Medulla oblongata (tissue), 1 donor: ENCODE results near the gene ALDH16A1.
"Not testable (repeated sequence)": the region's sequence is repeated elsewhere in the genome, so short reads cannot be mapped to it uniquely, and the experiment has no call there.

Source experiments
- DNase-seq: peaks from one replicate; pipeline ENCODE4 v3.0.0-alpha.2; 2015; ENCODE audit errors: extremely low spot score

ALDH16A1 gene

GRCh38 chr19:49440439-49441209 is 12.4 kb upstream of the ALDH16A1 start:
- no peak for DNase-seq

- DNase-seq: no peak
Observed at GRCh38 chr19:49441210-49441959, 11.6 kb upstream of the ALDH16A1 start, which contains the start of gene SLC17A7. Gene SLC17A7, minus strand, starts transcription at chr19:49441527. Its CDS starts 148 bp downstream, at chr19:49441379.

- no peak for DNase-seq
Observed at GRCh38 chr19:49441960-49442350, 11.1 kb upstream of the ALDH16A1 start.

DNA sequence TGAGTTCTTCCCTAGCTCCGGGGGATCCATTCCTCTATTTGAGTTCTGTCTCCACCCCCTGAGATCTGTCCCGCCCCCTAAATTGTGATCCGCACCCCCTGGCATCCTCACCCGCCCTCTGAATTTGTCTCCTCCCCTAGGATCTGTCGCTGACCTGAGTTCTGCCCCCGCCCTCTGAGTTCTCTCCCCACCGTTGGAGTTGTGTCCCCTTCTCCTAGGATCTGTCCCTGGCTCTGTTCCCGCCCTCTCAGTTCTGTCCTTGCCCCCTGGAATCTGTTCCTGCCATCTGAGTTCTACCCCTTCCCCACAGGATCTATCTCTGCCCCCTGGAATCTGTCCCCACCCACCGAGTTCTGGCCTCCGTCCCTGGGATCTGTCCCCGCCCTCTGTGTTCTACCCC is 10.7 kb upstream of the ALDH16A1 start:
- DNase-seq: no peak

DNA sequence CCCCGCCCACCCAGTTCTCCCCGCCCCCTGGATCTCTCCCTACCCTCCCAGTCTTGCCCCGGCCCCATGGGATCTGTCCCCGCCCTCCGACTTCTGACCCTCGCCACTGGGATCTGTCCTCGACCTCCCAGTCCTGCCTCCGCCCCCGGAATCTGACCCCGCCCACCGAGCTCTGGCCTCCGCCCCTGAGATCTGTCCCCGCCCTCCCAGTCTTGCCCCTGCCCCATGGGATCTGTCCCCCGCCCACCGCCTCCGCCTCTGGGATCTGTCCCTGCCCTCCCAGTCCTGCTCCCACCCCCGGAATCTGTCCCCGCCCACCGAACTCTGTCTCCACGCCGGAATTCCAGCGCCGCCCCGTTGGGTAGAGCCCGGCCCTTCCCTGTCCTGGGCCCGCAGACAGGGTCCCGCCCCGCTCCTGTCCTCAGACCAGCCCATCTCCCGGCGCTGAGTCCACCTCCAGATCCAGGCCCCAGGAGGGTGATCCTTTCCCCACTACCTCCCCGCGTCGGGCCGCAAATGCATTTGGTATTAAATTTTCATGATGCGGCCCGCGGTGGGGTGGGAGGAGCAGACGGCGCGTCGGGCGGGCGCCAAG is 10.2 kb upstream of the ALDH16A1 start:
- DNase-seq: no peak

- peak; percentile 97 for DNase-seq
Observed at GRCh38 chr19:49443366-49444099, 9.5 kb upstream of the ALDH16A1 start.

DNA sequence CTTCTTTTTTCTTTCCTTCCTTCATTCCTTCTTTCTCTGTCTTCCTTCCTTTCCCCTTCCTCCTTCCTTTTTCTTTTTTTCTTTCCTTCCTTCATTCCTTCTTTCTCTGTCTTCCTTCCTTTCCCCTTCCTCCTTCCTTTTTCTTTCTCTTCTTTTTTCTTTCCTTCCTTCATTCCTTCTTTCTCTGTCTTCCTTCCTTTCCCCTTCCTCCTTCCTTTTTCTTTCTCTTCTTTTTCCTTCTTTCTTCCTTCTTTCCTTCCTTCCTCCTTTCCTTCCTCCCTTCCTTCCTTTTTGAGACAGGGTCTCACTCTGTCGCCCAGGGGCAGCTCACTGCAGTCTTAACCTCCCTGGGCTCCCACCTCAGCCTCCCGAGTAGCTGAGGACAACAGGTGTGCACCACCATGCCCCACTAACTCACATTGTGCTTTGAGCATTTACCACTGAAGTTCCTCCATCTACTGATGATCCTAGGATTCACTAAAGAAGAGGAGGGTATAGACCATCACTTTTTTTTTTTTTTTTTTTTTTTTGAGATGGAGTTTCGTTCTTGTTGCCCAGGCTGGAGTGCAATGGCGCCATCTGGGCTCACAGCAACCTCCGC is 8.8 kb upstream of the ALDH16A1 start:
- DNase-seq: not testable (repeated sequence)

- DNase-seq: no peak
Observed at GRCh38 chr19:49445997-49446396, 7.0 kb upstream of the ALDH16A1 start.

DNA sequence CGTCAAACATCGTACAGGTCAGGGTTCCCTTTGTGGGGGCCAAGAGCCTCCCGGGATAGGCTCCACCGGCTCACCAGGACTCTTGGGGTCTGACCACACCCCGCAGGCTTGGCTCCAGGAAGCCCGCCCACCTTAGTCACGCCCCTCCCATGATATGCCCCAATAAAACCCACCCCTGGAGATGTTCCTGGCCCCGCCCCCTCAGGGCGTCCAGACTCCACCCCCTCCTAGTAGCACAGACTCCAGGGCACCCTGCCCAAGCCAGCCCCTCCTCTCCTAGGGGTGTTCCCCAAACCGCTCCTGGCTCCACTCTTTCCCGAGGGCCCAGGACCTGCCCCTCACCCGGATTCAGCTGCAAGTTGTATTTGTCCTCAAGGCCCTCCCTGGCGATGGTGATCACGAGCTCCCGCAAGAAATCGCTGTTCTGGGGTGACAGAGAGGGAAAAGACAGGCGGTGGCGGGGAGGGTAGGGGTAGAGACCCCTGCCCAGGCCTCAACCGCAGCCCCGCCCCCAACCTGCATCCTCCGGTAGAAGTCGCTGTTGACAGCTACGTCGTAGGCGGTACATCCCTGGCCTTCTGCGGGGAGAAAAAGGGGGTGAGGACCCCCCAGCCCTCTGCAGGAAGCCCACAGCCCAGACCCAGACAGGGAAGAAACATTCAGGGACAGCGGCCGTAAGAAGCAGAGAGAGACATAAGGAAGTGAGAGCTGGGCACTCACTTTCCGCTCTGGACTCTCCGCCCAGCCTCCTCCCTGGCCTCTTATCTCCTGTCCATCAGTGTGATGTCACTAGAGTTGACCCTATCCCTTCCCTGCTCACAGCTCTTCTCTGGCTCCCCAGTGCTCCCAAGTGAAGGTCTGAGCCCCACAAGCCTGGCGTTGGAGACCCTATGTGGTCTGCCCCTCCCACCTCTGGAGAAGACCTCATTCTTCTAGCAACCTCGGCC is 5.3 kb upstream of the ALDH16A1 start:
- no peak for DNase-seq

DNA sequence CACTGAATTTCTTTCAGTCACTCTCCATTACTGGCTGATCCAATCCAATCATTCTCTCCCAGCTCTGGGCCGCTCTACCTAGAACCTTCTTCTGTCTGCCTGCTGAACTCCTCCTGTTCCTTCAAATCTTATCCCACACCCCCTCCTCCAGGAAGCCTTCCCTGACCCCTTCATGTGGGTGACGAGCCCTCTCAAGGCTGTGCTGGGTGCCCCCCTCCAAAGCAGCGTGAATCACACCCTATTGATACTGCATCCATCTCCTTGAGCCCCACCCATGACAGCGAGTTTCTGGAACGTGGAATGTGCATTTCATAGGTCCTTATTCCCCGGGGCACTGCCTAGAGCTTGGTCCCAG is 4.6 kb upstream of the ALDH16A1 start:
- DNase-seq: no peak

- no peak for DNase-seq
Observed at GRCh38 chr19:49450405-49450804, 2.6 kb upstream of the ALDH16A1 start.

DNA sequence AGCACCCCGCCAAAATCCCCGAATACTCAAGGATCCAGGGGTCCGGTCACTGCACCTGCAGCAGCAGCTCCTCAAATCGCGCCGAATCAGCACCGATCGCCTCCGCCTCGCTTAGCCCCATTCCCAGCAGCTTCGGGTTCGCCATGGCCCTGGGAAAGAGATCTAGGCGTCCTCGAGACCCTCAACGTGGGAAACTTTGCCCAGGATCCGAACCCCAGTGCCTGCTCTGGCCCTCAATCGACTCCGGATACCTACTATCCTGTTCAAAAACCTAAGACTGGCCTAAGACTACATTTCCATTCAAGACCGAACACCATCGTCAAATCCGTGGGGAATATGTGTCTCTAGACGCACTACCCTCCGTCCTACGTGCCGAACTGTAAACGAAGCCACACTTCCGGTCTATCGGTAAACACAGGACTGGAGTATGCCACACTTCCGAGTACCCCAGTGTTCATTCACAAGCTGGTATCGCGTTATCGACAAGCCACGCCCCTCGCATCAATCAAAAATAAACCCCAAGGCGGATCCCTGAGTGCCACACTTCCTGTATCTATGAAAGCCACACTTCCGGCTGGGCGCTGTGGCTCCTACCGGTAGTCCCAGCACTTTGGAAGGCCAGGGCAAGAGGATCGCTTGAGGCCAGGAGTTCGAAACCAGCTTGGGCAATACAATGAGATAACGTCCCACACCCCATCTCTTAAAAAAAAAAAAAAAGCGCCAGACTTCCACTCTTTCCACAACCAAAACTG is 1.4 kb upstream of the ALDH16A1 start, which contains the start of gene PIH1D1:
TSS of gene PIH1D1 (minus strand) at position 385 of the 752 bp plus-strand sequence. CDS start at position 145, 240 bp downstream.
- peak; percentile 99 for DNase-seq

DNA sequence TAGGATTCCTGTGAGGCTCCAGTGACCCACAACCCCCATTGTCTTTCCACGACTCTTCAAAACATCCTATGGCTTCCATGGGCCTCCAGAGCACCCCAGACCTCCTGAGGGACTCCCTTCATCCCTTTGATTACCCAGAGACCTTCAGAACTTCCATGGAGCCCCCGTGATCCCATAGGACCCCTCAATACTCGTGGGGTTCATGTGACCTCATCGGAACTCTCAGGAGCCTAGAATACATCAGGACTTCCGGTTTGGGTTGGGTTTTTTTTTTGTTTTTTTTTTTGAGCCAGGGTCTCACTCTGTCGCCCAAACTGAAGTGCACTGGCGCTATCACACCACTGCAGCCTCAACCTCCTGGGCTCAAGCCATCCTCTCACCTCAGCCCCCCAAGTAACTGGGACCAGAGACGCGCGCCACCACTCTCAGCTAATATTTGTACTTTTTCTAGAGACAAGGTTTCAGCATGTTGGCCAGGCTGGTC is 774 bp downstream of the ALDH16A1 start:
- DNase-seq: no peak

- no peak for DNase-seq
Observed at GRCh38 chr19:49455773-49456172, 2.7 kb downstream of the ALDH16A1 start.

DNA sequence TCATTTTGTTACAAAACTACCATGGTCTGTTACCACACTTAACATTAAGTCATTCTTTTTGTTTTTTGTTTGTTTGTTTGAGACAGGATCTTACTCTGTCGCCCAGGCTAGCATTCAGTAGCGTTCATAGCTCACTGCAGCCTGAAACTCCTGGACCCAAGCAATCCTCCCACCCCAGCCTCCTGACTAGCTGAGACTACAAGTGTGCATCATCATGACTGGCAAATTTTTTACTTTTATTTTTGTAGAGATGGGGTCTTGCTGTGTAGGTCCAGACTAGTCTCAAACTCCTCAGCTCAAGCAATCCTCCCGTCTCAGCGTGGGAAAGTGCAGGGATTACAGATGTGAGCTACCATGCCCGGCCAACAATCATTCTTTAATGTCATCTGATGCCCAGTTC is 3.3 kb downstream of the ALDH16A1 start:
- DNase-seq: no peak

- DNase-seq: no peak
Observed at GRCh38 chr19:49458567-49458903, 5.5 kb downstream of the ALDH16A1 start.

- no peak for DNase-seq
Observed at GRCh38 chr19:49459388-49459787, 6.4 kb downstream of the ALDH16A1 start.

DNA sequence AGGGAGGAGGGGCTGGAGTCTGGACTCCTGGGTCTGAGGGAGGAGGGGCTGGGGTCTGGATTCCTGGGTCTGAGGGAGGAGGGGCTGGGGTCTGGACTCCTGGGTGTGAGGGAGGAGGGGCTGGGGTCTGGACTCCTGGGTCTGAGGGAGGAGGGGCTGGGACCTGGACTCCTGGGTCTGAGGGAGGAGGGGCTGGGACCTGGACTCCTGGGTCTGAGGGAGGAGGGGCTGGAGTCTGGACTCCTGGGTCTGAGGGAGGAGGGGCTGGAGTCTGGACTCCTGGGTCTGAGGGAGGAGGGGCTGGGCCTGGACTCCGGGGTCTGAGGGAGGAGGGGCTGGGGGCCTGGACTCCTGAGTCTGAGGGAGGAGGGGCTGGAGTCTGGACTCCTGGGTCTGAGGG is 8.1 kb downstream of the ALDH16A1 start:
- not testable (repeated sequence) for DNase-seq

DNA sequence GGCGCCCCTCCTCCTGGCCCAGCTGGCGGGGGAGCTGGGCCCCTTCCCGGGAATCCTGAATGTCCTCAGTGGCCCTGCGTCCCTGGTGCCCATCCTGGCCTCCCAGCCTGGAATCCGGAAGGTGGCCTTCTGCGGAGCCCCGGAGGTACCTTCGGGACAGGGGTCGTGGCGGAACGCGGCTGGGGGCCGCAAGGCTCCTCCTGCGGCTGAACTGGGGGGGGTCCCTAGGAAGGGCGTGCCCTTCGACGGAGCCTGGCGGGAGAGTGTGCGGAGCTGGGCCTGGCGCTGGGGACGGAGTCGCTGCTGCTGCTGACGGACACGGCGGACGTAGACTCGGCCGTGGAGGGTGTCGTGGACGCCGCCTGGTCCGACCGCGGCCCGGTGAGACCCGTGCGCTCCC is 8.6 kb downstream of the ALDH16A1 start:
- DNase-seq: no peak

- DNase-seq: no peak
Observed at GRCh38 chr19:49462492-49462891, 9.5 kb downstream of the ALDH16A1 start.
